GM19438 (cell line): Measurements from ENCODE around the gene MOXD1.

Source experiments
- ATAC-seq: cut with Tn5 transposase; IDR thresholded peaks from one replicate; pipeline ENCODE4 v1.9.1; 2021; ENCODE audit warnings: low read depth; ENCODE audit not compliant: unreplicated experiment

The MOXD1 gene

GRCh38 chr6:132400555-132400882 lies 756 bp downstream of the MOXD1 start:
- ATAC-seq = no peak

GRCh38 chr6:132399376-132400074 lies 1.8 kb downstream of the MOXD1 start:
- ATAC-seq = no peak

GRCh38 chr6:132395015-132395597 lies 6.2 kb downstream of the MOXD1 start:
- no peak for ATAC-seq

- no peak for ATAC-seq
These were observed 8.5 kb downstream of the MOXD1 start for GRCh38 chr6:132392792-132393191.

GRCh38 chr6:132392270-132392646 lies 9.0 kb downstream of the MOXD1 start:
- ATAC-seq = no peak

GRCh38 chr6:132391391-132392269 lies 9.6 kb downstream of the MOXD1 start:
- no peak for ATAC-seq

- ATAC-seq = no peak
These were observed 10.8 kb downstream of the MOXD1 start for GRCh38 chr6:132390451-132390850.

GRCh38 chr6:132390017-132390416 lies 11.3 kb downstream of the MOXD1 start:
- ATAC-seq = no peak

GRCh38 chr6:132388291-132388690 lies 13.0 kb downstream of the MOXD1 start:
- no peak for ATAC-seq

GRCh38 chr6:132382630-132383175 lies 18.6 kb downstream of the MOXD1 start:
- no peak for ATAC-seq

GRCh38 chr6:132381381-132381780 lies 19.9 kb downstream of the MOXD1 start:
- ATAC-seq = no peak

- no peak for ATAC-seq
These were observed 20.8 kb downstream of the MOXD1 start for GRCh38 chr6:132380358-132381029.

- no peak for ATAC-seq
These were observed 31.7 kb downstream of the MOXD1 start for GRCh38 chr6:132369526-132369925.

- no peak for ATAC-seq
These were observed 32.3 kb downstream of the MOXD1 start for GRCh38 chr6:132368916-132369481.

- ATAC-seq = peak; percentile 96
These were observed 35.9 kb downstream of the MOXD1 start for GRCh38 chr6:132365281-132365907.

GRCh38 chr6:132364306-132365074 lies 36.8 kb downstream of the MOXD1 start:
- ATAC-seq = no peak

- ATAC-seq = no peak
These were observed 38.7 kb downstream of the MOXD1 start for GRCh38 chr6:132362442-132363185.

- no peak for ATAC-seq
These were observed 40.2 kb downstream of the MOXD1 start for GRCh38 chr6:132361101-132361500.

- ATAC-seq = no peak
These were observed 41.4 kb downstream of the MOXD1 start for GRCh38 chr6:132359886-132360285.
